Transverse colon (tissue), 4 donors: ENCODE results near the gene KMT2C. TPM values are rescaled to one million over a fixed set of nuclear protein-coding genes. Genes with fewer than 3 reads are reported as not detected.

Experiments used
- DNase-seq: peaks from one replicate; pipeline ENCODE4 v3.0.0-alpha.2; 2019
- H3K27ac ChIP-seq, 4 donors: fragments of 200-600 bp; sonication (generic); 2 replicates each; pipeline ENCODE4 v1.5.1; 2016 to 2018; ENCODE audit warnings: inconsistent platforms in 4 of 4
- H3K27me3 ChIP-seq: fragments of 200-600 bp; sonication (generic); 2 replicates; pipeline ENCODE4 v1.5.1; 2017; ENCODE audit warnings: inconsistent platforms
- H3K36me3 ChIP-seq, 4 donors: fragments of 200-600 bp; sonication (generic); 2 replicates each; pipeline ENCODE4 v1.5.1; 2017 to 2019; ENCODE audit warnings: inconsistent platforms in 4 of 4
- H3K4me1 ChIP-seq, 4 donors: fragments of 200-600 bp; sonication (generic); 2 replicates each; pipeline ENCODE4 v1.5.1; 2017 to 2020; ENCODE audit warnings: inconsistent platforms in 4 of 4
- H3K4me3 ChIP-seq, 4 donors: fragments of 200-600 bp; sonication (generic); 1 replicate in 1 of 4; 2 replicates in 3 of 4; pipeline versions ENCODE4 v1.5.1 to v1.6.1; 2017 to 2019; ENCODE audit warnings: inconsistent platforms in 4 of 4
- H3K9me3 ChIP-seq, 2 donors: fragments of 200-600 bp; sonication (generic); 2 replicates each; pipeline ENCODE4 v1.5.1; 2017 to 2019; ENCODE audit warnings: inconsistent platforms in 2 of 2
- EP300 ChIP-seq: sonication (generic); formaldehyde crosslinking; IDR thresholded peaks from one replicate; pipeline ENCODE4 v1.6.1; 2017; ENCODE audit warnings: antibody characterized with exemption, low read depth
- POLR2A ChIP-seq: fragments of 450-650 bp; IDR thresholded peaks from one replicate; pipeline ENCODE4 v1.6.1; 2016; ENCODE audit warnings: antibody characterized with exemption, mild to moderate bottlenecking, moderate library complexity
- POLR2AphosphoS5 ChIP-seq, 3 donors: sonication (generic); formaldehyde crosslinking; IDR thresholded peaks; one replicate each; pipeline ENCODE4 v1.6.1; 2016; ENCODE audit warnings: antibody characterized with exemption in 3 of 3
- WGBS, 2 donors: methylation state at CpG; one replicate each; pipeline ENCODE4 v1.1.5; 2018; ENCODE audit warnings: low coverage in 1 of 2; 5-methylcytosine and 5-hydroxymethylcytosine counted together
- in situ Hi-C, 4 donors: fragments of 200-750 bp; cut with MboI; loops; one replicate each; pipeline versions ENCODE4 v1.15.0 to v1.15.1; 2017; ENCODE audit warnings: low sequenced_read_pairs in 3 of 4, low pct_ligation_motif_present in 1 of 4, low pct_unique_long_range_greater_than_20kb in 1 of 4
- intact Hi-C: fragments of 100-400 bp; cut with DNase I; formaldehyde crosslinking; loops from one replicate; pipeline ENCODE4 v1.15.1; 2023; ENCODE audit warnings: low total_unique reads
- total RNA-seq, 4 donors: library from RNA; depleted of rRNA; stranded (reverse); fragments of >200 nt; gene quantifications; one replicate each; pipeline ENCODE4 v1.1.0, GENCODE V29; 2016
- TF ChIP-seq, protein P1 (sequence below), 5 experiments: fragments of 200-600 bp in 3 of 5; fragments of 450-650 bp in 2 of 5; sonication (generic) in 3 of 5; IDR thresholded peaks; 1 replicate in 2 of 5; 2 replicates in 3 of 5; pipeline ENCODE4 v1.5.1; 2016 to 2017; ENCODE audit warnings: antibody characterized with exemption in 5 of 5, inconsistent platforms in 3 of 5, mild to moderate bottlenecking in 2 of 5, moderate library complexity in 1 of 5

The KMT2C gene
- total RNA-seq, 4 donors from 2014 or later = 72.6 to 99.5 (median 83.8) TPM

- Histone ChIP-seq H3K4me3 (no peak overlapping the region), H3K9me3 (no peaks in the 10 kb centered on the region), H3K27me3 (no peaks in the 10 kb centered on the region), H3K4me1 (peaks cover 0 to 11% (median 2%) of the 10 kb centered on the region in 4 donors), H3K36me3 (peaks cover 0 to 78% (median 31%) of the 10 kb centered on the region in 4 donors), H3K27ac (peak overlapping the region; percentile 30 to 69 (median 52))
- 77 to 78% methylated on average over 3 of the region's 3 CpGs for WGBS, 2 donors
- DNase-seq = no peak
- in situ Hi-C loops (no loop called here), intact Hi-C loops (no loop called here)
- TF ChIP-seq, protein P1, sequence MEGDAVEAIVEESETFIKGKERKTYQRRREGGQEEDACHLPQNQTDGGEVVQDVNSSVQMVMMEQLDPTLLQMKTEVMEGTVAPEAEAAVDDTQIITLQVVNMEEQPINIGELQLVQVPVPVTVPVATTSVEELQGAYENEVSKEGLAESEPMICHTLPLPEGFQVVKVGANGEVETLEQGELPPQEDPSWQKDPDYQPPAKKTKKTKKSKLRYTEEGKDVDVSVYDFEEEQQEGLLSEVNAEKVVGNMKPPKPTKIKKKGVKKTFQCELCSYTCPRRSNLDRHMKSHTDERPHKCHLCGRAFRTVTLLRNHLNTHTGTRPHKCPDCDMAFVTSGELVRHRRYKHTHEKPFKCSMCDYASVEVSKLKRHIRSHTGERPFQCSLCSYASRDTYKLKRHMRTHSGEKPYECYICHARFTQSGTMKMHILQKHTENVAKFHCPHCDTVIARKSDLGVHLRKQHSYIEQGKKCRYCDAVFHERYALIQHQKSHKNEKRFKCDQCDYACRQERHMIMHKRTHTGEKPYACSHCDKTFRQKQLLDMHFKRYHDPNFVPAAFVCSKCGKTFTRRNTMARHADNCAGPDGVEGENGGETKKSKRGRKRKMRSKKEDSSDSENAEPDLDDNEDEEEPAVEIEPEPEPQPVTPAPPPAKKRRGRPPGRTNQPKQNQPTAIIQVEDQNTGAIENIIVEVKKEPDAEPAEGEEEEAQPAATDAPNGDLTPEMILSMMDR (IDR thresholded peaks at IDR 0.05) = no peak
- TF ChIP-seq POLR2A (no peak), POLR2AphosphoS5 (IDR thresholded peaks at IDR 0.05) (no peak), EP300 (no peak)
These were observed 257.3 kb downstream of the KMT2C start for GRCh38 chr7:152178405-152179058.

- in situ Hi-C loops = no loop called here
- TF ChIP-seq POLR2A = no peak
- H3K36me3 ChIP-seq = peaks cover 0 to 75% (median 30%) of the 10 kb centered on the region in 4 donors
- H3K27me3 ChIP-seq = no peaks in the 10 kb centered on the region
- intact Hi-C loops = no loop called here
- 84 to 91% methylated on average over 3 to 7 of the region's 7 CpGs for WGBS, 2 donors
- H3K4me1 ChIP-seq = peaks cover 0 to 11% (median 2%) of the 10 kb centered on the region in 4 donors
- no peak overlapping the region for H3K4me3 ChIP-seq
- DNase-seq = no peak
- peak overlapping the region; percentile 30 to 69 (median 52) for H3K27ac ChIP-seq
- H3K9me3 ChIP-seq = no peaks in the 10 kb centered on the region
These were observed 258.0 kb downstream of the KMT2C start for GRCh38 chr7:152177681-152178404.

- Histone ChIP-seq H3K27me3 (no peaks in the 10 kb centered on the region), H3K4me3 (no peak overlapping the region), H3K36me3 (peaks cover 0 to 65% (median 30%) of the 10 kb centered on the region in 4 donors), H3K27ac (no peak overlapping the region), H3K4me1 (peaks cover 0 to 11% (median 2%) of the 10 kb centered on the region in 4 donors), H3K9me3 (no peaks in the 10 kb centered on the region)
- in situ Hi-C loops = no loop called here
- intact Hi-C loops = no loop called here
- no peak for DNase-seq
- TF ChIP-seq POLR2AphosphoS5 (IDR thresholded peaks at IDR 0.05) (no peak), POLR2A (no peak), EP300 (no peak)
- TF ChIP-seq, protein P1 (IDR thresholded peaks at IDR 0.05) = no peak
- 86 to 89% methylated on average over 2 of the region's 2 CpGs for WGBS, 2 donors
These were observed 259.0 kb downstream of the KMT2C start for GRCh38 chr7:152176797-152177196.

GRCh38 chr7:152173372-152174070 is 262.3 kb downstream of the KMT2C start:
- in situ Hi-C loops (no loop called here), intact Hi-C loops (no loop called here)
- no peak overlapping the region for H3K4me3 ChIP-seq
- TF ChIP-seq POLR2AphosphoS5 (IDR thresholded peaks at IDR 0.05) = no peak
- no peak for TF ChIP-seq POLR2A
- TF ChIP-seq, protein P1 (IDR thresholded peaks at IDR 0.05) = no peak
- no peak for TF ChIP-seq EP300
- DNase-seq = no peak
- H3K36me3 ChIP-seq = peaks cover 0 to 68% (median 32%) of the 10 kb centered on the region in 4 donors
- no peaks in the 10 kb centered on the region for H3K27me3 ChIP-seq
- H3K4me1 ChIP-seq = peaks cover 0 to 6% (median 2%) of the 10 kb centered on the region in 4 donors
- WGBS, 2 donors = 91 to 97% methylated on average over 5 of the region's 5 CpGs
- no peaks in the 10 kb centered on the region for H3K9me3 ChIP-seq
- H3K27ac ChIP-seq = no peak overlapping the region
